AG09319 (cell line): ENCODE data around the gene GRIK2.

Experiments
- DNase-seq: peaks from one replicate; pipeline ENCODE4 v3.0.0-alpha.2; 2010; ENCODE audit warnings: low read depth; ENCODE audit errors: extremely low read depth
- TF ChIP-seq, protein P1 (sequence below): IDR thresholded peaks from 2 replicates; pipeline ENCODE4 v1.5.1; 2011; ENCODE audit warnings: low read depth, mild to moderate bottlenecking, inconsistent platforms, low read length, moderate library complexity

GRIK2 gene

DNA sequence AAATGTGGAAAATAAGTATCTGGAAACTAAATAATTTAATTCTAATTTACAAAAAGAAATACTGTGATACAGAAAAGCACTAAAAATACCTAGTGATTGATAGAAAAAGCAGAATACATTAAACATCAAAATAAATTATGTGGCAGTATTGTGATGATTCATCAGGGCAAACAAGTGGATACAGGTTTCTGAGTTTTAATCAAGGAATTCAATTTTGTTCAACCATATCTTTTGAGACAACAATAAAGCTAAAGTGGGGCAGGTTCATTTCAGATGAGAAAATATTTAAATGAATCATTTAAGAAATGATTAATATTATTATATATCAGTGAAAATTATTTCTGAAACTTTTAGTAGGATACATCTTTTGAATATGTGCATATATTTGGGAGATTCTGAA, 49.8 kb downstream of the GRIK2 start:
- no peak for DNase-seq
- TF ChIP-seq, protein P1, sequence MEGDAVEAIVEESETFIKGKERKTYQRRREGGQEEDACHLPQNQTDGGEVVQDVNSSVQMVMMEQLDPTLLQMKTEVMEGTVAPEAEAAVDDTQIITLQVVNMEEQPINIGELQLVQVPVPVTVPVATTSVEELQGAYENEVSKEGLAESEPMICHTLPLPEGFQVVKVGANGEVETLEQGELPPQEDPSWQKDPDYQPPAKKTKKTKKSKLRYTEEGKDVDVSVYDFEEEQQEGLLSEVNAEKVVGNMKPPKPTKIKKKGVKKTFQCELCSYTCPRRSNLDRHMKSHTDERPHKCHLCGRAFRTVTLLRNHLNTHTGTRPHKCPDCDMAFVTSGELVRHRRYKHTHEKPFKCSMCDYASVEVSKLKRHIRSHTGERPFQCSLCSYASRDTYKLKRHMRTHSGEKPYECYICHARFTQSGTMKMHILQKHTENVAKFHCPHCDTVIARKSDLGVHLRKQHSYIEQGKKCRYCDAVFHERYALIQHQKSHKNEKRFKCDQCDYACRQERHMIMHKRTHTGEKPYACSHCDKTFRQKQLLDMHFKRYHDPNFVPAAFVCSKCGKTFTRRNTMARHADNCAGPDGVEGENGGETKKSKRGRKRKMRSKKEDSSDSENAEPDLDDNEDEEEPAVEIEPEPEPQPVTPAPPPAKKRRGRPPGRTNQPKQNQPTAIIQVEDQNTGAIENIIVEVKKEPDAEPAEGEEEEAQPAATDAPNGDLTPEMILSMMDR: no peak

- no peak for DNase-seq
- TF ChIP-seq, protein P1: no peak
Observed at GRCh38 chr6:101444717-101445116, 51.2 kb downstream of the GRIK2 start.

DNA sequence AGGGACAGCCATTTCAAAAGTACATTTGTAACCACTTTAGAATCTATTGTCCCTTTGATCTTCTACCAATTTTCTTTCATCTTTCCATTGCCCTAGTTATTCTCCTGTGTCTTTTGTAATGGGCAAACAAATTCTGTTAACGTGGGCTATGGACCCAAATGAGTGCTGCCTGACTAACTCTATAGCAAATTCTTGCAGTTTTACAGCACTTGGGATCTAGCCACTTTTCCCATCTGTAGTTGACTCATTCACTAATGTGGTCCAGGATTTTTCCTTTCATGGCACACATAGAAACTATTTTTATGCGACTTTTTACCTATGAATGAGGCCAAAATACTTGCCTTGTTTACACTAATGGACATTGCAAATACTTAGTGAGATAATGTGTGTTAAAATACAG, 52.0 kb downstream of the GRIK2 start:
- no peak for DNase-seq
- TF ChIP-seq, protein P1: no peak

- TF ChIP-seq, protein P1: no peak
- no peak for DNase-seq
Observed at GRCh38 chr6:101450901-101451300, 57.4 kb downstream of the GRIK2 start.

DNA sequence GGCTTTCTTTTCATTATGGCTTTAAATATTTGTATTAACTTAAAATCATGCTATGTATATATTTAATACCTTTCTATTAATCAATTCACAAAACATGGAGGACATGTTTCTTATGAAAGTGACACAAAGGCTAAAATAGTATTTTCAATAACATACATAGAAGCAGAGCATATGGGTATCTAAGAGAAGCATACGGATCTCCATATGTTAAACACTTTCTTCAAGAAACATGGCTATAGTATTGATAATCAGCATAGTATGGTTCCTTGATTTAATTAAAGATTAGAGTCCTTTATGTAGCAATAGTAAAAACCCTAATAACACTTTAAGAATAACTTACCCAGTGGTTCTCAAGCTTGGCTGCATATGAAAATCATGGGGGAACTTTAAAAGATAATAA, 58.5 kb downstream of the GRIK2 start:
- no peak for DNase-seq
- TF ChIP-seq, protein P1: no peak

GRCh38 chr6:101453221-101453620, 59.7 kb downstream of the GRIK2 start:
- DNase-seq: no peak
- TF ChIP-seq, protein P1: no peak

- TF ChIP-seq, protein P1: no peak
- no peak for DNase-seq
Observed at GRCh38 chr6:101454106-101454676, 60.7 kb downstream of the GRIK2 start.
